GM18519 (cell line): ENCODE results near the gene CHRNB4.
"Not testable (repeated sequence)": the region's sequence is repeated elsewhere in the genome, so short reads cannot be mapped to it uniquely, and the experiment has no call there.

Source experiments
- ATAC-seq: cut with Tn5 transposase; IDR thresholded peaks from one replicate; pipeline ENCODE4 v1.9.1; 2021; ENCODE audit warnings: mild to moderate bottlenecking, moderate library complexity; ENCODE audit not compliant: unreplicated experiment, low FRiP score

Gene CHRNB4, protein sequence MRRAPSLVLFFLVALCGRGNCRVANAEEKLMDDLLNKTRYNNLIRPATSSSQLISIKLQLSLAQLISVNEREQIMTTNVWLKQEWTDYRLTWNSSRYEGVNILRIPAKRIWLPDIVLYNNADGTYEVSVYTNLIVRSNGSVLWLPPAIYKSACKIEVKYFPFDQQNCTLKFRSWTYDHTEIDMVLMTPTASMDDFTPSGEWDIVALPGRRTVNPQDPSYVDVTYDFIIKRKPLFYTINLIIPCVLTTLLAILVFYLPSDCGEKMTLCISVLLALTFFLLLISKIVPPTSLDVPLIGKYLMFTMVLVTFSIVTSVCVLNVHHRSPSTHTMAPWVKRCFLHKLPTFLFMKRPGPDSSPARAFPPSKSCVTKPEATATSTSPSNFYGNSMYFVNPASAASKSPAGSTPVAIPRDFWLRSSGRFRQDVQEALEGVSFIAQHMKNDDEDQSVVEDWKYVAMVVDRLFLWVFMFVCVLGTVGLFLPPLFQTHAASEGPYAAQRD

DNA sequence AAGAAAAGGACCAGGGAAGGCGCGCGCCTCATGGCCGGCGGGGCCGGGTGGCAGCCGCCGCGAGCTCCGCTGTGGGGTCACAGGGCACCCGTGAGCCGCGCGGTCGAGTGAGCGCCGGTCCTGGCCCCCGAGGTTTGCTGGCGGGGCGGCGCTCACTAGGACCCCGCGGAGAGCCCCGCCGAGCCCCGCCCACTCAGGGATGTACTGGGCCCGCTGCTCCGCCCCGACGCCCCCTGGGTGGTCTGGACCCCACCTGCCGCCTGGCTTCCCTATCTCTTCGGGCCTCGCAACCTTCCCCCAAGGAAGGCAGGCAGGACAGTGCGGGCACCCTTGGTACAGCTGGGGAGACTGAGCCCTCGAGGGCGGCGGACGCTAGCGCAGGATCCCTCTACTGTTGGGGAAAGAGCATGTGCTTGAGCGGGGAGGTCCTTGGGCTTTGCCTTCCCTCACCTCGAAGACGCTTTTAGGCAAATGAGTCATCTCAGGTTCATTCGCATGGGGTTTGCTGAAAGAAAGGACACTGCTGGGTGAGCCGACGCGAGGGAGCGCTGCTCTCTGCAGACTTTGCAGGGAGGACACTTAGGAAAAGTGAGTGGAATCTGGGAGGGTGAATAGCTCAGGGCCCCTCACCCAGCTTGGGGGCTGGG is at the start of gene CHRNB4:
TSS of gene CHRNB4 (minus strand) at position 109 of the 647 bp plus-strand sequence. CDS start at position 32, 77 bp downstream.
- ATAC-seq = no peak

- ATAC-seq = no peak
These were observed 48.6 kb upstream of the CHRNB4 start for GRCh38 chr15:78689626-78690025.

DNA sequence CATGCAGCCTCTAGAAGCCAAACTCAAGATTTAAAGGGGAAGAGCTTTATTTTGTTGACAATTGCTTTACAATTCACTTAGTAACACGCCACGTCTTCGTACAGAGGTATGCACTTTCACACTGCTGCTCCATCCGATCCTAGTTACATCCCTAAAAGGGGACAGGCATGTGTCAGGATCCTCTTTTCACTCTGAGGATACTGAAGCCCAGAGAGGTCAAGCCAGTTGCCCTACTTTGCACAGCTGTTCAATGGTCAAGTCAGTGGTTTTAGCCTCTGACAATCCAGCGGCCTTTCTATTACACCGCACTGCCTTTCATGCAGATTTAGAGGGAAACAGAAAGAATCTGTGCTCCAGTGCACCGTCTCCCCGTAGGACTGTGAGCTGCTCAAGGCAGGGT is 44.9 kb upstream of the CHRNB4 start:
- ATAC-seq = no peak

- no peak for ATAC-seq
These were observed 44.3 kb upstream of the CHRNB4 start for GRCh38 chr15:78685159-78685921.

- ATAC-seq = no peak
These were observed 43.6 kb upstream of the CHRNB4 start for GRCh38 chr15:78684657-78685056.

DNA sequence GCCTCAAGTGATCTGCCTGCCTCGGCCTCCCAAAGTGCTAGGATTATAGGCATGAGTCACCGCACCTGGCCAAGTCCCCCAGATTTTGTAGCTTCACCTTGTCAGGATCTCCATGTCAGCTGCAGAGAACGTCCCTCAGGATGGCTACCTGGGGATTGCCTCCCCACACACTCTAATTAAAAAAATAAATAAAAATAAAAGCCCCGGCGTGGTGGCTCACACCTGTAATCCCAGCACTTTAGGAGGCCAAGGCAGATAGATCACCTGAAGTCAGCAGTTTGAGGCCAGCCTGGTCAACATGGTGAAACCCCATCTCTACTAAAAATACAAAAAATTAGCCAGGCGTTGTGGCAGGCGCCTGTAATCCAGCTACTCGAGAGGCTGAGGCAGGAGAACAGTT is 42.6 kb upstream of the CHRNB4 start:
- not testable (repeated sequence) for ATAC-seq

DNA sequence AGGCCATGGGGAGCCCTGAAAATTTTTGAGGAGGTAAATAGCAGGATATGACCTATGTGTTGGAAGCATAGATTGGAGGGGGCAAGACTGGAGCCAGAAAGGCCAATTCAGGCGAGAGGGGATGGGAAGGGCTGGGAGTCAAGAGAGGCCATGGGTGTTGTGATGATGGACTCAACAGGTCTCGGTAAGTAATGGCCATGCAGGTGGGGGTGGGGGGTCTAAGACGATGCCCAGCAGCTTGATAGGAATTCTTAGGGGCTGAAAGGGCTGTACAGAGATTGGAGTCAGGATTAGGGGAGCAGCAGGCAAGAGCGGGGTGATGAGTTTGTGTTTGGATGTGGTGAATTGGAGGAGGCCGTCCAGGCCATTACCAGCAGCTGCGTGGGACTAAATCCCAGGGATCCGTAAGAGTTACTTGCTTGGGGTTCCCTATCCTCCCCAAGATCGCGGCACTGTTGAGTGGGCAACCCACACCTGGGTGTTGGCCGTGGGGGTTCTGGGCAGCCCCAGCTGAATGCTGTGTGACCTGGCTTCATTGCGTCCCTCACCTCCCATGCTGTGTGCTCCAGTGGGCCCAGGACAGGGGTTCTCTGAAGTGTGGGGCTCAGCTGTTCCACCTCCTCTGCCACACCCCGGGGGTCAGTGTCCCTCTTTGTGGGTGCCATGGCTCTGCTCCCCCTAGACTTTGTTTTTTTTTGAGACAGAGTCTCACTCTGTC is 41.8 kb upstream of the CHRNB4 start:
- ATAC-seq = no peak

DNA sequence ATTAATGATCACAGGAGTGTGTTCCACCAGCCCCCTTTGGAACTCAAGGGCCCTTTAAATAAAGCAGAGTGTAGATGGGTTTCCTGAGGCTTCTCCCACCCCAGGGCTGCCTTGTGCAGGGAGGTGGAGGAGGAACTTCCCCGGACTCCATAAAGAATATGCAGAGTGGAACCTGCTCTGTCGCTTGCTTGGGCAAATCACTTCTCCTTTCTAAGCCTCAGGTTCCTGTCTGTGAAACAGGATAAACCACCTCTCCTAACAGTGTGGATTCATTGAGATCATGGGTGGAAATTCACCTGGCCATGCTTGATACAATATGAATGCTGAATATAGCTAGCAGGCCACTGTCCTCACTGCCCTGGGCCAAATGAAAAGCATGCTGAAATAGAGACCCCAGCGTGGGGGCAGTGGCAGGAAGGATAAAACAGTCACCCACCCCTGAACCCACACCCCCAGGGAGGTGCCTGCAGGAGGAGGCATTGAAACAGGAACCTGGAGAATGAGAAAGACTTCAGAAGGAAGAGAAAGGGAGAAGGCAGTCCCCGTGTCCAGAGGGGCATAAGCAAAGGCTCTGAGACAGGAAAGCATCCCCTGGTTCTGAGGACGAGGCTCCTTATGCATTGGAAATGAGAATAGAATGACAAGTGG is 41.1 kb upstream of the CHRNB4 start:
- ATAC-seq = no peak

- no peak for ATAC-seq
These were observed 40.4 kb upstream of the CHRNB4 start for GRCh38 chr15:78681281-78682003.

DNA sequence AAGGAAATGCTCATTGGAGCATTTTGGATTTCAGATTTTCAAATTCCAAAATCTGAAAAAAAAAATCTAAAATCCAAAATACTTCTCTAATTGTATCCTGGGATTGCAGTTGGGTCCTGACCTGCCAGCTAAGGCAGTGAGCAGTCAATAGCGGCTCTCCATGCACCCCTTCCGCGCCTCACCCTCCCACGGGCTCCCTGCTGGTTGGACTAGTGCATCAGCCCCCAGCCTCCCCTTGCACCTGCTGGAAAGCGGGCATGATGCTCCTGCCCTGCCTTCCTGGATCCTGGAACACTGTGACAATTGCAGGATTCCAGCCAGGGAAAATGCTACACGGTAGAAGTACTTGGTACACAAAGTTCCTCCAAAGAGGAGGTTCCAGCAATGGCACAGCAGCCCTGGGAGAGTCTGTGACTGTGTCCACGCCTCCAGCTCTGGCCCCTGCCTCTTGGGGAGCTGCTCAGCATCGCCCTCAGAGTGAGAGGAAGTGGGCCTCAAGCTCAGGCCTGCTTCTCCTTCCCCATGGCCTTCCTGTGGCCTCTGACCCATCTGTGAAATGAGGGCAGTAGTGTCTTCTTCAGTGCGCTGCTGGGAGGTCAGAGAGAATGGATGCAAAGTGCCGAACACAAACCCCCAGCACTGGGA is 39.5 kb upstream of the CHRNB4 start:
- no peak for ATAC-seq

GRCh38 chr15:78679089-78679511 is 38.1 kb upstream of the CHRNB4 start:
- no peak for ATAC-seq

DNA sequence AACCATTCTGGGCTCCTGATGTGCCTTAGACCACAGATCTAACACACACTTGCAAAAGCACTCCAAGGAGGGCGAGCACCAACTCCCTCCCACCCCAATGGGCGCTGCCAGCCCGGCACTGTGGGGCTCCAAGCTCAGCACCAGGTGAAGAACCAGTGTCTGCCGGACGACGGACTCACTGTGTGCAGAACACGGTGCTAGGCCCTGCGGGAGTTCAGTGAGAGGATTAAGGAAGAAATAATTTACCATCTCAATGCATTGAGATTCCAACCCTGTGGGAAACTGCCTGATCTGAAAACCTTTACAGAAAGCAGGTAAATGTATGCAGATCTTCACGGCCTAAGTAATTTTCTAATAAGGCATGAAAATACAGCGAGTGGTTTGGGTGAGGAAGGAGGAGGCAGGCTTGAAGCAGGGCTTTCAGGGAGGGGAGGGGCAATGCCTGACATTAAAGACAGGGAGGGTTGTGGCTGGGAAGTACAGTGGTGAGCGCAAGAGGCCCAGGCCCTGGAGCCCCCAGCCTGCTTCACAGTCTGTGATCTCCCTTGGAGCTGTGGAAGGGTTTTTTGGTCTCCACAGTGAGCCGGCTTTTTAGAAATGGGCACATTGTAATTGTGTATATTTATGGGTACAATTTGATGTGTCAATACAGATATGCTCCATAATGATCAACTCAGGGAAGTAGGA is 35.6 kb upstream of the CHRNB4 start:
- ATAC-seq = no peak

DNA sequence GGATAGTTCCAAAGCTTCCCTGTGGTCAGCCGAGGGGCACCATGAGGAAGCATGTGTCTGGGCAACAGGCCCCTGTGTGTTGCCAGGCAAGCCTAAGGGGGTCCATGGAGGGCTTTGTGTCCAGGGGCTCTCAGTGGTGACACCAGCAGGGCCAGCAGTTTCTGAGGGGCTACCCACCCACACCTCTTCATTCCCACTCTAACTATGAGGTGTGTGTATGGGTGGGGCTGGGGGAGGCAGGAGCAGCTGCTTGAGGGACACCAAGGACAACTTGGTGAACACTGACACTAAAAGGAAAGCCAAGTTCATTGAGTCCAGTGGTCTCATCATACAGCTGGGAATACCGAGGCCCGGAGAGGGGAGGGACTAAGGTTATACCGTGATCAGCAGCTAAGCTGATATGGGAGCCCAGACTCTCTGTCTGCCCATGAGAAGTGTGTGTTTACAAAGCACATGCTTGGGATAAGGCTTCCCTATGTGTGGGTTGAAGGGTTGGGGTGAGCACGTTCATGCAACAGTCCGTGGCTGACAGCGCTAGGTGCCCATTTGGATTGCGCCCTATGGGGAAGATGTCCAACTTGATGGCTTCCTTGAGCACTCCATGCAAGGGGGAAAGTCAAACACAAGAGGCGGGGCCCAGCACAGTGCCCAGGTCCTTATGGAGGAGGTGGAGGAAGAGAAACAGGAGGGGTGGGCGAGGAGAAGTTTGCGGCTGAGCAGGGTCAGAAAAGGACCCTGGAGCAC is 34.8 kb upstream of the CHRNB4 start:
- no peak for ATAC-seq

GRCh38 chr15:78675206-78675605 is 34.2 kb upstream of the CHRNB4 start:
- ATAC-seq = no peak

DNA sequence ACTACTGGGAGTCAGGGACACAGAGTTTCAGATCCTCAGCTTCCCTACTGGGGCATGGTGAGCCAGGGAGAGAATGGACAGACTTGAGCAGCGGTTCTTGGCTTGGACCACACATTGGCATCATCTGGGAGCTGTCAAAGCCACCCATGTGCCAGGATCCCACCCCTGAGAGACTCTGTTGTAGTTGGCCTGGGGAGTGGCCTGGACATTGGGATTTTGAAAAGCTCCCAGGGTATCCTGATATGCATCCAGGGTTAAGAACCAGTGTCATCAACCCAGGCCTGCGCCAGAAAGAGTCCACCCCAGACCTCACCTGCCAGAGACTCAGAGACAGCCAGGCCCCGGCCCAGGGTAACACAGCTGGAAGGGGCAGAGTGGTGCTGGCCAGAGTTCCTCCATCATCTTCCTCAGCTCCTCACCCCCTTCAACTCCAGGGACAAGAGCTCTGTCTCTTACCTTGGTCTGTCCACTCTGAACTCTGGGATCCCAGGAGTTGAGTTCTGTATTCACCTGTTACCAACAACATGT is 33.0 kb upstream of the CHRNB4 start:
- ATAC-seq = no peak

GRCh38 chr15:78673476-78673875 is 32.5 kb upstream of the CHRNB4 start:
- no peak for ATAC-seq

DNA sequence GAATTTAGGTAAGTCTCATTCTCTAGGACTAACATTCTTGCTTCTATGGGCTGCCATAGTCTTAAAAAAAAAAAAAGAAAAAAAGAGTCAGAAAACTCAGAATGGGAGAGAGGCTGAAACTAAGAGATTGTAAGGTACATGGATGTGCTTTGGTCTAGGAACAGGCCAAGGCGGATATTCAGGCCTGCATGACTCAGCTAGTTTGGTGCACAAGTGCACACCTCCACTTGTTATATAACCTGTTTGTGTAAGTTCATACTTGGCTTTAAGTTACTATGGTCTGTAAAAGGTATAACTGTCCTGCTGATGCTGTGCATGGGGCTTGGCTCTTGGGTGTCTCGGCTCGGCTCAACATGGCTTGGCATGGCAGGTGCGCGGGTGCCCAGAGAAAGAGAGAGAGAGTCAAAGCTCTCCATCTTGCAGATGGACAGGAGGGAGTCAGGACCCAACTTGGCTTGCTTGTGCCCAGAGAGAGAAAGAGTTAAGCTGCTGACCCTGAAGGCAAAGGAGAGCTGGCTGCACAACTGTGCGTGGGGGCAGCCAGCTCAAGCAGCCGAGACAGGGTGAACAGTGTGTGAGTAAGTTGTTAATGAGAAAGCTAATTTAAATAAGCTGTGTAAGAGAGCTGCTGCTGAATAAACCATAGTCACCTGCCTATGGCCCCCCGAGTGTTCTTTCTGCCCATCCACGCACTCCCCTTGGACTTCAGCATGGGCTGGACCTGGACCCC is 31.4 kb upstream of the CHRNB4 start:
- ATAC-seq = no peak
